Activated CD4-positive, alpha-beta T cell treated with anti-CD3 and anti-CD28 coated beads, Interleukin-2, amount 10 ng/mL, durations not matched to agents 7 days and 5 days (primary cell): ENCODE measurements around the gene ACP2. TPM values are rescaled to one million over a fixed set of nuclear protein-coding genes. Genes with fewer than 3 reads are reported as not detected.
"Not testable (repeated sequence)": the region's sequence is repeated elsewhere in the genome, so short reads cannot be mapped to it uniquely, and the experiment has no call there.

Experiments
- CTCF ChIA-PET: fragments of 350-600 bp; sonication (Branson Sonifier 250); formaldehyde crosslinking; loops from one replicate; lab custom pipeline; 2021; ENCODE audit warnings: antibody characterized with exemption; lab: Charles Lee
- POLR2A ChIA-PET: fragments of 350-600 bp; sonication (Branson Sonifier 250); formaldehyde crosslinking; loops from one replicate; lab custom pipeline; 2021; ENCODE audit warnings: antibody characterized with exemption; lab: Charles Lee
- DNase-seq: peaks from one replicate; pipeline ENCODE4 v3.0.0-alpha.2; 2020
- H3K27ac Mint-ChIP-seq: one replicate; pipeline ENCODE4 v1.8.0; 2021; ENCODE audit warnings: mild to moderate bottlenecking, moderate library complexity, mixed read lengths
- H3K27me3 Mint-ChIP-seq: one replicate; pipeline ENCODE4 v1.8.0; 2021; ENCODE audit warnings: mixed read lengths
- H3K36me3 Mint-ChIP-seq: one replicate; pipeline ENCODE4 v1.8.0; 2021; ENCODE audit warnings: low read depth, mixed read lengths
- H3K4me1 Mint-ChIP-seq: one replicate; pipeline ENCODE4 v1.8.0; 2021; ENCODE audit warnings: mixed read lengths
- H3K4me3 Mint-ChIP-seq: one replicate; pipeline ENCODE4 v1.8.0; 2021; ENCODE audit warnings: mild to moderate bottlenecking, moderate library complexity, mixed read lengths
- H3K9me3 Mint-ChIP-seq: one replicate; pipeline ENCODE4 v1.8.0; 2021; ENCODE audit warnings: mixed read lengths
- total RNA-seq, 2 experiments: library from RNA; stranded (reverse); gene quantifications; one replicate each; pipeline ENCODE4 v1.2.3, GENCODE V29; 2021

Gene ACP2
- total RNA-seq, 2 experiments from 2014 or later: 28.0 to 31.7 TPM

- not testable (repeated sequence) for H3K4me3 Mint-ChIP-seq, H3K27ac Mint-ChIP-seq
- CTCF ChIA-PET: interaction anchor here (0.6 to 0.8 kb wide), 5 partner anchors 15 to 396 kb away, joined by 3 to 8 read pairs (median 3); no protein-coding TSS in a partner anchor
Measured at GRCh38 chr11:47208008-47208552, 40.5 kb downstream of the ACP2 start.

GRCh38 chr11:47207459-47207858 lies 41.2 kb downstream of the ACP2 start:
- H3K27me3 Mint-ChIP-seq: peaks cover 8% of the 10 kb centered on the region
- no peaks in the 10 kb centered on the region for H3K4me1 Mint-ChIP-seq
- DNase-seq: no peak
- no peak overlapping the region for H3K4me3 Mint-ChIP-seq
- POLR2A ChIA-PET: no interaction called here
- H3K27ac Mint-ChIP-seq: no peak overlapping the region
- CTCF ChIA-PET: interaction anchor here (0.6 to 0.8 kb wide), 4 partner anchors 16 to 100 kb away, joined by 3 to 8 read pairs (median 4); no protein-coding TSS in a partner anchor
- H3K36me3 Mint-ChIP-seq: no peaks in the 10 kb centered on the region
- no peaks in the 10 kb centered on the region for H3K9me3 Mint-ChIP-seq

More at GRCh38 chr11:47208008-47208552, 40.5 kb downstream of the ACP2 start:
- DNase-seq, POLR2A ChIA-PET, H3K9me3 Mint-ChIP-seq, H3K4me1 Mint-ChIP-seq, H3K36me3 Mint-ChIP-seq, H3K27me3 Mint-ChIP-seq: not testable (repeated sequence)

- not testable (repeated sequence) for H3K4me1 Mint-ChIP-seq, H3K9me3 Mint-ChIP-seq, H3K27ac Mint-ChIP-seq, H3K4me3 Mint-ChIP-seq, DNase-seq, H3K36me3 Mint-ChIP-seq
- peaks cover 10% of the 10 kb centered on the region for H3K27me3 Mint-ChIP-seq
- POLR2A ChIA-PET: interaction anchor here (0.7 kb wide), 1 partner anchor 36 kb away, joined by 8 read pairs; no protein-coding TSS in a partner anchor
- CTCF ChIA-PET: interaction anchor here (1.2 to 1.4 kb wide), 2 partner anchors 9 to 22 kb away, joined by 3 to 4 read pairs; no protein-coding TSS in a partner anchor
Measured at GRCh38 chr11:47206577-47206976, 42.0 kb downstream of the ACP2 start.

GRCh38 chr11:47204637-47204989 lies 44.0 kb downstream of the ACP2 start:
- ChIA-PET POLR2A (no interaction called here), CTCF (interaction anchor here (1.1 to 1.3 kb wide), 2 partner anchors 16 to 85 kb away, joined by 3 read pairs; no protein-coding TSS in a partner anchor)
- H3K27ac Mint-ChIP-seq: no peak overlapping the region
- DNase-seq: no peak
- no peaks in the 10 kb centered on the region for H3K4me1 Mint-ChIP-seq
- H3K4me3 Mint-ChIP-seq: no peak overlapping the region
- H3K9me3 Mint-ChIP-seq: no peaks in the 10 kb centered on the region
- no peaks in the 10 kb centered on the region for H3K36me3 Mint-ChIP-seq
- H3K27me3 Mint-ChIP-seq: peaks cover 10% of the 10 kb centered on the region

GRCh38 chr11:47202576-47202975 lies 46.0 kb downstream of the ACP2 start:
- peaks cover 13% of the 10 kb centered on the region for H3K27me3 Mint-ChIP-seq
- no peaks in the 10 kb centered on the region for H3K9me3 Mint-ChIP-seq
- no peaks in the 10 kb centered on the region for H3K36me3 Mint-ChIP-seq
- no peak for DNase-seq
- no peak overlapping the region for H3K27ac Mint-ChIP-seq
- ChIA-PET CTCF (interaction anchor here (1.0 to 2.0 kb wide), 3 partner anchors 9 to 17 kb away, joined by 3 to 8 read pairs (median 4); partner anchors contain the start of gene PACSIN3), POLR2A (interaction anchor here (0.6 kb wide), 1 partner anchor 71 kb away, joined by 4 read pairs; no protein-coding TSS in a partner anchor)
- H3K4me3 Mint-ChIP-seq: no peak overlapping the region
- H3K4me1 Mint-ChIP-seq: no peaks in the 10 kb centered on the region

- Mint-ChIP-seq H3K27ac (no peak overlapping the region), H3K4me3 (no peak overlapping the region), H3K27me3 (peaks cover 10% of the 10 kb centered on the region), H3K4me1 (no peaks in the 10 kb centered on the region), H3K36me3 (no peaks in the 10 kb centered on the region), H3K9me3 (no peaks in the 10 kb centered on the region)
- POLR2A ChIA-PET: no interaction called here
- no peak for DNase-seq
- CTCF ChIA-PET: interaction anchor here (0.6 to 2.0 kb wide), 5 partner anchors 11 to 808 kb away, joined by 3 to 8 read pairs (median 3); partner anchors contain the start of gene PACSIN3
Measured at GRCh38 chr11:47201015-47201414, 47.6 kb downstream of the ACP2 start.

GRCh38 chr11:47198161-47198560 lies 50.5 kb downstream of the ACP2 start:
- CTCF ChIA-PET, H3K27ac Mint-ChIP-seq, H3K36me3 Mint-ChIP-seq, DNase-seq, H3K4me1 Mint-ChIP-seq, H3K9me3 Mint-ChIP-seq, POLR2A ChIA-PET, H3K4me3 Mint-ChIP-seq: not testable (repeated sequence)
- H3K27me3 Mint-ChIP-seq: peaks cover 11% of the 10 kb centered on the region

GRCh38 chr11:47192111-47192510 lies 56.5 kb downstream of the ACP2 start:
- POLR2A ChIA-PET: no interaction called here
- CTCF ChIA-PET: interaction anchor here (0.5 to 3.7 kb wide), 2 partner anchors 14 to 117 kb away, joined by 3 to 16 read pairs; no protein-coding TSS in a partner anchor
- H3K4me3 Mint-ChIP-seq: no peak overlapping the region
- H3K27ac Mint-ChIP-seq: no peak overlapping the region
- peaks cover 31% of the 10 kb centered on the region for H3K27me3 Mint-ChIP-seq
- H3K36me3 Mint-ChIP-seq: no peaks in the 10 kb centered on the region
- peaks cover 6% of the 10 kb centered on the region for H3K4me1 Mint-ChIP-seq
- DNase-seq: no peak
- no peaks in the 10 kb centered on the region for H3K9me3 Mint-ChIP-seq

- H3K27ac Mint-ChIP-seq, DNase-seq, POLR2A ChIA-PET, H3K4me3 Mint-ChIP-seq, H3K36me3 Mint-ChIP-seq, H3K9me3 Mint-ChIP-seq: not testable (repeated sequence)
- Mint-ChIP-seq H3K27me3 (peaks cover 39% of the 10 kb centered on the region), H3K4me1 (peaks cover 13% of the 10 kb centered on the region)
- CTCF ChIA-PET: interaction anchor here (3.7 kb wide), 1 partner anchor 13 kb away, joined by 16 read pairs; no protein-coding TSS in a partner anchor
Measured at GRCh38 chr11:47191137-47191536, 57.5 kb downstream of the ACP2 start.

Other genes starting within 250 kb of the ACP2 start
- 100 to 1,000 TPM in 1 of 2 experiments, 10 to 100 TPM in 1; 88.1 to 103 TPM for gene ARFGAP2, start 71.9 kb downstream of the ACP2 start, total RNA-seq
- 1 to 10 TPM; 1.8 to 2.2 TPM for gene PACSIN3, start 62.4 kb downstream of the ACP2 start, total RNA-seq
- 100 to 1,000 TPM; 156 to 166 TPM for gene DDB2, start 33.8 kb downstream of the ACP2 start, total RNA-seq
- 10 to 100 TPM in 1 of 2 experiments, 1 to 10 TPM in 1; 8.4 to 10.0 TPM for gene NR1H3, start 9.2 kb upstream of the ACP2 start, total RNA-seq
- 10 to 100 TPM; 93.3 to 95.1 TPM for gene MADD, start 21.3 kb upstream of the ACP2 start, total RNA-seq
- not detected for gene MYBPC3, start 103.9 kb upstream of the ACP2 start, total RNA-seq
- not detected for gene SPI1, start 129.7 kb upstream of the ACP2 start, total RNA-seq
- gene SLC39A13, start 159.8 kb upstream of the ACP2 start, total RNA-seq: 10 to 100 TPM; 22.4 to 28.1 TPM
- 100 to 1,000 TPM; 153 to 162 TPM for gene PSMC3, start 177.6 kb upstream of the ACP2 start, total RNA-seq
- gene RAPSN, start 200.3 kb upstream of the ACP2 start, total RNA-seq: under 1 TPM; 0.48 to 0.50 TPM